A549 (cell line): ENCODE data around the gene ENOPH1.

Experiments
- BHLHE40 ChIP-seq: IDR thresholded peaks from 2 replicates; pipeline ENCODE4 v1.6.1; 2012; ENCODE audit warnings: low read depth, low read length, inconsistent platforms
- CTCF ChIP-seq: fragments of >200 bp; sonication (Bioruptor Twin); formaldehyde crosslinking; IDR thresholded peaks from 3 replicates; pipeline ENCODE4 v1.5.1; 2016
- RAD21 ChIP-seq, 2 experiments: fragments of >200 bp in 1 of 2; sonication (Bioruptor Twin) in 1 of 2; formaldehyde crosslinking in 1 of 2; IDR thresholded peaks in 1 of 2; conservative IDR thresholded peaks in 1 of 2; 2 replicates in 1 of 2; 3 replicates in 1 of 2; pipeline ENCODE4 v1.6.1; 2012 to 2018; ENCODE audit warnings: inconsistent platforms in 1 of 2
- RARB ChIP-seq: fragments of 250-450 bp; sonication (Bioruptor Pico); IDR thresholded peaks from 2 replicates; pipeline ENCODE4 v1.8.0; 2021; ENCODE audit warnings: mild to moderate bottlenecking, moderate library complexity
- ZFP36 ChIP-seq: fragments of 450-650 bp; IDR thresholded peaks from 2 replicates; pipeline ENCODE4 v1.6.1; 2014; ENCODE audit warnings: borderline replicate concordance; ENCODE audit not compliant: partially characterized antibody

GRCh38 chr4:82447886-82448285 is 17.5 kb downstream of the ENOPH1 start:
- TF ChIP-seq CTCF: no peak
- no peak for TF ChIP-seq RAD21 (conservative IDR thresholded peaks at IDR 0.05 in 1 of 2, IDR thresholded peaks at IDR 0.05 in 1 of 2)
- TF ChIP-seq RARB (CRISPR knock-in tag): no peak
- no peak for TF ChIP-seq BHLHE40
- TF ChIP-seq ZFP36: no peak
